ENCODE results near the gene HOXC9.

The HOXC9 gene

GRCh38 chr12:53963434-53964314 lies 36.3 kb upstream of the HOXC9 start:
- FAIRE-seq = no peak

DNA sequence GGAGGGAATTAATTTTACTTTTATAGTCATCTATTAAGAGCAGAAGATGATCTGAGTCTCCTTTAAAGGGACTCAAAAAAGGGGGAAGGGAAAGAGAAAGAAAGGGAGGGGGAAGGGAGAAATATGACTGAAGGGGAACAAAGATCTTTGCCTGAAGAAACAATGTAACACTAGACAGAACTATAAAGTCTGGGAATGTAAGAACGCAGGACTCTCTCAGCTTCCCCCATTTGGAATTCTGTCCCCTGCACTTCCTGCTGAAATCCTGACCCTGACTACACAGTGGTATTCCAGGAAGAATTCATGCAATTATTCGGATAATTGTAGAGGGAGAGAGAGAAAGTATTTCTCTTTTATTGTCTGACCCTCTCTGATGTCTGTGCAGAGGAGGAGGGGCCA lies 35.6 kb upstream of the HOXC9 start:
- FAIRE-seq = no peak

- no peak for FAIRE-seq
Measured at GRCh38 chr12:53965281-53966084, 34.5 kb upstream of the HOXC9 start.

DNA sequence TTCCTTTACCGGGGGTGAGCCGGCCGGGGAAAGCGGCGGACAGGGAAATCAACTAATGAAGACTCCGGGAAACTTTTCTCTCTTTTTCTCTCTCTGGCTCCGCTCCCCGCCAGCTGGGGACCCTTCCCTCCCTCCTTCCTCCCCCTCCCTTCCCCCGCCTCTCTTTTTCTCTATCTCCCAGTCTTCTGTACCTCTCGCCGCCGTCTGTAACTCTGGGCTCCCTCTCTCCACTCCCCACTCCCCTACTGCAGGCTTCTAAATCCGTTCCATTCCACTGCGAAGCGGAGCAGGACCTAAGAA lies 33.9 kb upstream of the HOXC9 start:
- FAIRE-seq = no peak

GRCh38 chr12:53966385-53967133 lies 33.4 kb upstream of the HOXC9 start:
- FAIRE-seq = no peak

GRCh38 chr12:53967421-53967925 lies 32.5 kb upstream of the HOXC9 start:
- no peak for FAIRE-seq

GRCh38 chr12:53968214-53969127 lies 31.5 kb upstream of the HOXC9 start:
- FAIRE-seq = no peak

DNA sequence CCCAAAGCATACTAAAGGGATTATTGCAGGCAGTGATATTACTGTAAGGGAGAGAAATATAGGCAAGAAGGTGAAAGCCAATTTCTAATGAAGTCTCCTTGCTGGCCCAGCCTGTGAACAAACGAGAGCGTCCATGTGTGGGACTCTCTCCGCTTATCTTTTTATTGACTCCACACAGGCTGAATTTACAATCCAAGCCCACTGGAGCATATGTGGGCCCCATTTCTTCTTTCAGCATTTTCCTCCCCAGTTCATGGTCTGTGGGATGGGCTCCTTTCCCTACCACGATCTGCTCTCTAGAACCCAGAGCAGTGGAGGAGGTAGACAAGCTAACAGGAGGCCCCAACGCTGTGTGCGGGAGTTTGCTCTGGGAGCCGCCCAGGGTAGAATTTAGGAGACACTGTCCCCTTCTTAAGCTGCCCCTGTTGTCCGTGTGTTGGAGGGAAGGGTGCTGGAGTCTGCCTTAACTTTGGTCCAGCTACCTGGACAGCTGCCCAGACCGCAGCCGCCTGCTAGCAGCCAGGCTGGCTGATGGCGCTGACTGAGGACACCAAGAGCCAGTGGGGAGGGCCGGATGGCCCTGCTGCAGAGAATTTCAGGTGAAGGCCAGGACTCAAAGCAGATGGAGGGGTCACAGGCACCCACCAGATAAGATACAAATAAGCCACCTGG lies 30.2 kb upstream of the HOXC9 start:
- no peak for FAIRE-seq

- no peak for FAIRE-seq
Measured at GRCh38 chr12:53970451-53970850, 29.5 kb upstream of the HOXC9 start.

DNA sequence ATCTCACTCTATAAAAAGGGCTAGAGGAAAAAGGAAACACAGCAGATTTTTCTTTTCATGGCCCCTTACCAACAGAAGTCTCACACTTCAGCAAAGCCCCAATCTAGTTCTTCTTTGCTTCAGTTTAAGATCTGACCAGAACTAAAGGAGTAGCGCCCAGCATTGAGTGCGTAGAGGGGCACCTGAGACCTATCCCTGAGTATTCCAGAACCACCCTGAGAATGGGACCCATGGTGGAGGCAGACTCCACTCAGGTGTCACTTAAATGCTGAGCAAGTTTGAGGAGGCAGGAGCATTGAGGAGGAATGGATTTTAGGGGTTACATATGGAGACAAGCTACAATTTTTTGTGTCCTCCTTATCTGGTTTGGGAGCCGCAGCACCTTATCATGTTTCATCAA lies 28.8 kb upstream of the HOXC9 start:
- no peak for FAIRE-seq

DNA sequence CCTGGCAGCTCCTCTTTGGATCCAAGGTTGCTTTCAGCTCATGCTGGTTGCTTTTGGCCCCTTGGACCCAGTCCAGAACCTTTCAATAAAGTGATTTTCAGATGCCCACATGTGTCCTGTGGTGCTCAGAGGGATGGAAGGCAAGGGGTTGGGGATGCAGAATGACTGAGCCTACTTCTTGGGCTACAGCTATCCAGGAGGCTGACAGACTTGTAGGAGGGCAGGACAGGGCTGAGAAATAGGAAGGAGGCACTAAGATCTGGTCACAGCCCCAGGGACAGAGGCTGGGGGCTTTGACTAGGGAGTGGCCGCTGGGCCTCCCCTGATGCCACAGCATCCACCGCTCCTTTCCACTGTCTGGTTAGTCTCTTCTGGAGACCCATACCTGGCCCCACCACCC lies 28.3 kb upstream of the HOXC9 start:
- FAIRE-seq = no peak

- no peak for FAIRE-seq
Measured at GRCh38 chr12:53972152-53972702, 27.7 kb upstream of the HOXC9 start.

GRCh38 chr12:53972722-53973235 lies 27.2 kb upstream of the HOXC9 start, which contains the start of gene HOXC11:
HOXC11 (plus strand) TSS chr12:53973126; CDS start chr12:53973242, 116 bp downstream.
- no peak for FAIRE-seq

DNA sequence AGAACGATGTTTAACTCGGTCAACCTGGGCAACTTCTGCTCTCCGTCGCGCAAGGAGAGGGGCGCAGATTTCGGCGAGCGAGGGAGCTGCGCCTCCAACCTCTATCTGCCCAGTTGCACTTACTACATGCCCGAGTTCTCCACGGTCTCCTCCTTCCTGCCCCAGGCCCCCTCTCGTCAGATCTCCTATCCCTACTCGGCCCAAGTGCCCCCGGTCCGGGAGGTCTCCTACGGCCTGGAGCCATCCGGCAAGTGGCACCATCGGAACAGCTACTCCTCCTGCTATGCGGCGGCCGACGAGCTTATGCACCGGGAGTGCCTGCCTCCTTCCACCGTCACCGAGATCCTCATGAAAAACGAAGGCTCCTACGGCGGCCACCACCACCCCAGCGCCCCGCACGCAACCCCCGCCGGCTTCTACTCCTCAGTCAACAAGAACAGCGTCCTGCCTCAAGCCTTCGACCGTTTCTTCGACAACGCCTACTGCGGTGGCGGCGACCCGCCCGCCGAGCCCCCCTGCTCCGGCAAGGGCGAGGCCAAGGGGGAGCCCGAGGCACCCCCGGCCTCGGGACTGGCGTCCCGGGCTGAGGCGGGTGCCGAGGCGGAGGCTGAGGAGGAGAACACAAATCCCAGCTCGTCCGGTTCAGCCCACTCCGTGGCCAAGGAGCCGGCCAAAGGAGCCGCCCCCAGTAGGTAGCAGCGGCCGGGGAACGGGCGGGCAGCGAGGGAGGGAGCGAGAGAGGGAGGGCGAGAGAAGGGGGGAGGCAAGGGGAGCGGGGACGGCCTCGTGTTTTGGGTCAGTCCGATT lies 26.5 kb upstream of the HOXC9 start:
- FAIRE-seq = no peak

GRCh38 chr12:53974084-53975063 lies 25.6 kb upstream of the HOXC9 start, which contains the start of gene HOTAIR:
HOTAIR (minus strand) TSS chr12:53974954.
- no peak for FAIRE-seq

DNA sequence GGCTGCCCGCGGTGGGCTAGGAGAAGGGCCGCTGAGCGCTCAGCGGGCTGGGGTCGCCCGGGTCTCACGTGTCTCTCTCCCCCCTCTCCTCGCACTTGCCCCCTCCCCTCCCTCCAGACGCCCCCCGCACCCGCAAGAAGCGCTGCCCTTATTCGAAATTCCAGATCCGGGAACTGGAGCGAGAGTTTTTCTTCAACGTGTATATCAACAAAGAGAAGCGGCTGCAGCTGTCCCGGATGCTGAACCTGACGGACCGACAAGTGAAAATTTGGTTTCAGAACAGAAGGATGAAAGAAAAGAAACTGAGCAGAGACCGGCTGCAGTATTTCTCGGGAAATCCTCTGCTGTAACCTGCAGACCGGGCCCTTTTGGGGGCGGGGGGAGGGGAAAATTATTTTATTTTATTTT lies 24.9 kb upstream of the HOXC9 start:
- FAIRE-seq = no peak

GRCh38 chr12:53975479-53976152 lies 24.3 kb upstream of the HOXC9 start:
- FAIRE-seq = no peak

All from TTC549 (cell line).